ENCODE results near the gene TNIP2.
A peak's percentile ranks its signal among the peaks of the same experiment; 100 is the strongest.
"Not testable (repeated sequence)": the region's sequence is repeated elsewhere in the genome, so short reads cannot be mapped to it uniquely, and the experiment has no call there.

TNIP2 gene

DNA sequence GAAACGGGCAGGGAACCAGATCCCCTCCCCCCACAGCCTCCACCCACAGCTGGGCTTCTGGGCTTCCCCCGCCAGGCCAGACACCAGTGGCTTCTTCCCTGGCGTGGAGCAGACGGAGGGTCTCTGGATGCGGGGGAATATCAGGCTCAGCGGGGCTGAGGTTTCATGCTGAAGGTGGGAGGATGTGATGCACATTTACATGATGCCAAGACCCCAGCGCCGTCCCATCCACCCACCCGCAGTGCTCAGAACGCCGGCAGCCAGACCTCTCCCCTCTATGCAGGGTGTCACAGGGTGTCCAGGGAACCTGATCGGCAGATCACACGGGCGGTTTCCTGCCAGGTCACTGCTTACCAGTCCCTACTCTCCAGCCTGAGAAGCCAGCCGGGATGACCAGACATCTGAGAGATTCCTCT is 12.8 kb upstream of the TNIP2 start:
- DNase-seq (ENCODE audit: low spot score), result no peak

GRCh38 chr4:2768124-2768523 is 12.0 kb upstream of the TNIP2 start:
- DNase-seq (ENCODE audit: low spot score), result no peak

GRCh38 chr4:2767705-2768074 is 11.6 kb upstream of the TNIP2 start:
- DNase-seq (ENCODE audit: low spot score), result no peak

DNA sequence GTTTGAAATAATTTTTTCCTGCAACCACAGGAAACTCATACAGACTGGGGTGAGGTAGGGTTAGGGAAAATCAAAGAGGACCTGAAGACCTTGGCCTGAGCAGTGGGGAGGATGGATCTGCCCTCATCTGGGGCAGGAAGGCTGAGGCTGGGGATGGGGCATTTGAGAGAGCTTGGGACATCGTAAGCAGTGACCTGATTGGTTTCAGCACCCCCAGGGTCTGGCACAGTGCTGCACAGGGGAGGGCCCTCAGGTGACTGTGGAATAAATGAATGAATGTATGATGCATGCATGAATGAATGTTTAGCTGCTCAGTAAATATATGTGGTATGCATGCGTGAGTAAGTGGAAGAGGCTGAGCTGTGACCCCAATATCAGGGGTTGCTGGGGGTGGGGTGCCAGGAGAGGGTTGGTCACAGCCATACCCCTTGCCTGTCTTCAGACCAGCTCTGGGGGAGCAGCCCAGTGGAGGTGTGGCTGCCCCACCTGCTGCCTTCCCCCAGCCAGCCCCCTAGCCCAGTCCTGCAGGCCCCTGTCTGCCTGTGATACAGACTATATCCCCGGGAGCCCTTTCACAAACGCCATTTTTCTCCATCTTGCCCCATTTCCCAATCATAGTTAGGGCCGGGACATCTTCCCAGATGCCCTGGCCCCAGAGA is 11.0 kb upstream of the TNIP2 start:
- no peak for DNase-seq (ENCODE audit: low spot score)

GRCh38 chr4:2765832-2766526 is 9.8 kb upstream of the TNIP2 start:
- DNase-seq (ENCODE audit: low spot score), result no peak

- DNase-seq (ENCODE audit: low spot score), result no peak
These were observed 7.4 kb upstream of the TNIP2 start for GRCh38 chr4:2763511-2763967.

GRCh38 chr4:2762486-2763370 is 6.6 kb upstream of the TNIP2 start:
- DNase-seq (ENCODE audit: low spot score), result not testable (repeated sequence)

- no peak for DNase-seq (ENCODE audit: low spot score)
These were observed 5.9 kb upstream of the TNIP2 start for GRCh38 chr4:2762048-2762447.

DNA sequence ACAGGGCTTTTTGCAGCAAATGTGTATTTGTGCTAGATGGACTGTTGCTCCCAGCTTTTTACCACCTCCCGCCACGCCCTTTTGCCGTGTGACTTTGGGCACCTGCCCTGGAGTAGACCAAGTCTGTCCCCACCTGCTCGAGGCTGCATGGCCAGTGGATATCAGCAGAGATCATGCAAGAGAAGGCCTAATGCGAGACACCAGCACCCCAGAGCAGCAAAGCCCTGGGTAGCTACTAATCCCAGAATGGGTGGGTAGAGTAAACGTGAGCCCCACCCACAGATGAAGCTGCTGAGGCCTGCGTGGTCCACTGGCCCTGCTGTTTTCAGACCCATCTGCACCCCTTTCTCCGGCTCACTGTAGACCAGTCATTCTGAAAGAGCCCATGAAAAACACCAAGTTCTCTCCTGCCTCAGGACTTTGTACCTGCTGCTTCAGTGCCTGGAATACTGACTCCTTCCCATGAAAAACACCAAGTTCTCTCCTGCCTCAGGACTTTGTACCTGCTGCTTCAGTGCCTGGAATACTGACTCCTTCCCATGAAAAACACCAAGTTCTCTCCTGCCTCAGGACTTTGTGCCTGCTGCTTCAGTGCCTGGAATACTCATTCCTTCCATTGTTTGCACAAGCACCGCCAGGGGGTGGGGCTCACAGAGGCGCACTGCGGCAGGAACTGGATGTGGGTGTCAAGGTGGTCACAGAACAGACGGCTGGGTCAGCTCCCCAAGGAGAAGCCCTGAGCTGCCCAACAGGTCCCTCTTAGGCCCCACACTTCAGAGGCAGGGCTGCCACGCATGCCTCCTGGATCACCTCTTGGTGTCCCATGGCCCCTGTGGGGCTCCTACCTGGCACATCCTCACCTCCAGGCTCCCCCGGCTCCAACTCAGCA is 5.1 kb upstream of the TNIP2 start:
- DNase-seq (ENCODE audit: low spot score), result no peak

DNA sequence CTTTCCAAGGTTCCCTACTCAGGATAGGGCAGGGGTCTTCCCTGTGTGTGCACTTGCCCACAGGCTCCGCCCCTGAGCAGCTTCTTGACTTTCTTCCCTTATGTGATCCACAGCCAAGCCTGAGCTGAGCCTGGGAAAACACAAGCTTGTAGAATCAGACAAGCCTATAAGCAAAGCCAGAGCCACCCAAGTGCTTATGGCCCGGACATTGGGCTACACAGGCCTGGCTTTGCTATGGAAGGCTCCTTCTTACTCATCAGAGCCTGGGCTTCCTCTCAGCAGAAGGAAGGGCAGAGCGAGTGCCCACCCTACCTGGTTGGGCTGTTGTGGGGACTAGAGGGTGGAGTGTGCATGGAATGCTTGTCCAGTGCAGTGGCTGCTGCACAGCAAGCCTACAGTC is 1.3 kb upstream of the TNIP2 start:
- no peak for DNase-seq (ENCODE audit: low spot score)

DNA sequence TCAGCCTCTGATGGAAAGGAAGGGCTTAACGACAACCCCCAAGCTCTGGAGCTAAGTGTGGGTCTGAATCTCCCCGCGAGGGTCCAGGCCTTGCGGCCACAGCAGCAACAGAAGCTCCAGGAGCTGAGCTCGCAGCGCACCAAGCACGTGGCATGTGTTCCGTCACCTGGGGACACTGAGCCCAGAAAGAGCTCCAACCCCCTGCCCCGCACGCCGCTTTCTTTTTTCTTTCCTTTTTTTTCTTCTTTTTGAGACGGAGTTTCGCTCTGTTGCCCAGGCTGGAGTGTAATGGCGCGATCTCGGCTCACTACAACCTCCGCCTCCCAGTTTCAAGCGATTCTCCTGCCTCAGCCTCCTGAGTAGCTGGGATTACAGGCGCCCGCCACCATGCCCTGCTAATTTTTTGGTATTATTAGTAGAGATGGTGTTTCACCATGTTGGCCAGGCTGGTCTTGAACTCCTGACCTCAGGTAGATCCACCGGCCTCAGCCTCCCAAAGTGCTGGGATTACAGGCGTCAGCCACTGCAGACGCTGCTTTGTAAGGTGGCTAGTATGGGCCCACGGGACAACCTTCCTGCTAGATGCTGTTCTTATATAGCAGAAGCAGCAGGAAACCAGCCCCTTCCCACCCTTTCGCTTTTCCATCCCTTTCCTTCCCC is 685 bp upstream of the TNIP2 start:
- no peak for DNase-seq (ENCODE audit: low spot score)

- DNase-seq (ENCODE audit: low spot score), result no peak
These were observed 1.0 kb downstream of the TNIP2 start for GRCh38 chr4:2754848-2755819.

DNA sequence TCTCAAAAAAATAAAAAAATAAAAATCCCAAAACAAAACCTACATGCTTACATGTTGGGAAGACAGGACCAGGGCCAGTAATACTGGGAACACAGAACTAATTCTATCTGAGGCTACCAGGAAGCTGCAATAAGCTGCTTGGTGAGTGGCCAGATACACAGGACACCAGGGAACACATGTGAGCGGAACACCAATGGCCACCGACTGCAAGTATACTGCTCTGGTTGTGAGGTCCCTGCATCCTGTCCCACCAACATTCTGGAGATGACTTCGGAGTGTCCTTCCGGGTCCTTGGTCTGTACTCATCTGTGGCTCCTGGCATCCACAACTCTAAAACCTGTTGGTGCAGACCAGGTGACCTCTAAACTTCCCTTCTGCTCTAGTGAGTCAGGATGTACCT is 2.7 kb downstream of the TNIP2 start:
- no peak for DNase-seq (ENCODE audit: low spot score)

GRCh38 chr4:2750719-2751605 is 5.2 kb downstream of the TNIP2 start:
- DNase-seq (ENCODE audit: low spot score), result no peak

DNA sequence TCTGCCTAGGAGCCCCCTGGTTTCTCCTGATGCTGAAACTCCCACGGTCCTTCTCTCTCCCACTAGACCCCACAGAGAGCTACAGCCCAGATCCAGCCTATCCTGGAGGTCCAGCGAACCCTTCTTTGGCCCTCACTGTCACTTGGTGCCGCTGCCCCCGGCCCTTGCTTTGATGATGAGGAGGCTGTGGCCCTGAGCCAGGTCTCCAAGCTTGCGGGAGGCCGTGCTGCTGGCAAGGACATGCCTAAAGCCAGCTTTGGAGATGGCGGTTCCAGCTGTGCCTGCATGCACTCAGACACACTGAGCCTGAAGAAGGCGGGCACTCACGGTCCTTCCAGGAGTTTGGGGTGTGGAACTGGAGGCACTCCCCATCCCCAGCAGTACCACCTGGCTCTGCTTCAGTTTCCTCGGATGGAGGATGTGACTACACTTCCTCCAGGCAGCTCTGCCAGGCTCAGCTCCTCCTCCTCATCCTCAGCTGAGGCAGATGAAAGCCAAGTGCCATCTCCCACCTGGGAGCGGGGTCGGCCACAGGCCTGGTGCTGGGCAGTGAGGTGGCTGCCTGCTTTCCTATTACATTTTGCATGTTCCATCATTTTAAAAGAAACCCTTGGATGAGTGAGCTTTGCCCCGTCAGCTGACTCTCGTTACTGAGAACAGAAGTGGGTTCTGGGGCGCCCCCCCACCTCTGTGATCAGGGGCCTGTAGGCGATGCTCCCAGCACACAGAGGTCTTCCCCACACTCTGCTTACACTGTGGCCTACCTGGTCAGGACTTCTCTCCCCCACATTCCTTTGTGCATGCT is 9.0 kb downstream of the TNIP2 start:
- DNase-seq (ENCODE audit: low spot score), result no peak

DNA sequence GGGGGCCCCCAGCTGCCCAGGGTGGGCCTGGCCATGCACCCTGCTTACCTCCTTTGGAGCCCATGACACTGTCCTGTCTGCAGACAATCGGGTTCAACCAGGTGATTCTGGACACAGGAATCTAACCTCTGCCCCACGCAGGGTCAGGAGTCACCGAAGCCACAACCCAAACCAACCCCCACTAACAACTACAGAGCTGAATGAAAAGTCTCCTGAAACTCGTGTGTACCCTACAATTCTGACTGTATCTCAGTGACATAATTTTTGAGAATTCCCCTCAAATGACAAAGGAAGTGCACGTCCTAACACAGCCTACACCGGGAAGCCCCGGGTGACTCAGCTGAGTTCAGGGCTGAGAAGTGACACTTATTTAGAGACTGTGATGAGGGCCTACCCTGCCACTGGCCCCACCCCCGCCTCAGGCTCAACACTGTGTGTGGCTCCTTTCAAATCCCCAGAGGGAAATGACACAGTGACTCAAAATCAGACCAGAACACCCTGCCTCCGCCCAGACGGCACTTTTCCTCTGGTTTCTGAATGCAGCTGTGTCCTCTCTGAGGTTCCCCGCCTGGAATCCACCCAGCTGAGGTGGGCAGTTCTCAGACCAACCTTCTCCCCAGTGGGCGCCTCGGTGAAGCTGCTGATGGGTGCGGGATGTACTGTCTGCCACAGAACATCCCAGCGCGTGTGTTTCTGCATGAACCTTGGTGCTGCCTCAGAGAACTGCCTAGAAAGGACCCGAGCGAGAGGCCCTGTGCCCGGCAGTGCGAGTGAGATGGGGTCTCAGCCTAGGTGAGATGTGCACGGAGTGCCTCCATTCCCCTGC is 9.9 kb downstream of the TNIP2 start:
- DNase-seq (ENCODE audit: low spot score), result peak; percentile 66

GRCh38 chr4:2745516-2745915 is 10.6 kb downstream of the TNIP2 start:
- DNase-seq (ENCODE audit: low spot score), result no peak

All from AG08395 (cell line).